ENCODE measurements around the gene SPACA7.
"Not testable (repeated sequence)": the region's sequence is repeated elsewhere in the genome, so short reads cannot be mapped to it uniquely, and the experiment has no call there.

SPACA7 gene

DNA sequence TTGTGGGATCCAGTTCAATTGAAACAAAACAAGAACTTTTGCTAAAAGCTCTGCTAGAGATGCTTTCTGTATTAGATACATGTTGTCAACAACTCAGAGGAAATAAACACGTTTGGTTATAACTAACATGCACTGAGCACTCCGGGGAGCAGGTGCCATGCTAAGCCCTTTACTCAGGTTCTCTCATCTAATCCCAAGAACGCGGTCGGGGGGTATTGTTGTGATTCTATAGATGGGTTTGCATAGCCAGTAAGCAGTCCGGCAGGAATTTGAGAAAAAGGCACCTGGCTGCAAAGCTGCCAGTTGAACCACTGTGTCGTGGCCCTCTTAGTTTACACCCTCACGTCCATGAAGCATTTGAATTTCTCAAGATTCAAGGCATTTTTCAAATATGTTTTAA is 24.3 kb upstream of the SPACA7 start:
- DNase-seq: no peak

DNA sequence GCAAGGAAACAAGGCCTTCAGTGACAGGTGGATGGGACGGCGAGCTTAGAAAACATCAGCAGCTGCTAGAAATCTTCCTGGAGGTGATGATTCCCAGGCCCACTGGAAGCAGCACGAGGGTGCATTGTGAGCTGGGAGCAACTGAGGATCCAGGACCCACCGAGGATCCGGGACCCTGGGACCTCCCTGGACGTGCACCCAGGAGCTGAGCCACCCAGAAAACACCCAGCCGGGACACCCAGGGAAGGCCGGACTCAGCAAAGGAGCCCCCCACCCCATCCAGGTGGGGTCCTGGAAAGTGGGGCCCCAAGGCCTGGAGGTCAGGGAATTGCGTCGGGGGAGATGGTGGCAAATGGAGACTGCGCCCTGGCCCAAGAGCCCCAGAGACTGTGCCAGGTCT is 22.3 kb upstream of the SPACA7 start:
- no peak for DNase-seq

DNA sequence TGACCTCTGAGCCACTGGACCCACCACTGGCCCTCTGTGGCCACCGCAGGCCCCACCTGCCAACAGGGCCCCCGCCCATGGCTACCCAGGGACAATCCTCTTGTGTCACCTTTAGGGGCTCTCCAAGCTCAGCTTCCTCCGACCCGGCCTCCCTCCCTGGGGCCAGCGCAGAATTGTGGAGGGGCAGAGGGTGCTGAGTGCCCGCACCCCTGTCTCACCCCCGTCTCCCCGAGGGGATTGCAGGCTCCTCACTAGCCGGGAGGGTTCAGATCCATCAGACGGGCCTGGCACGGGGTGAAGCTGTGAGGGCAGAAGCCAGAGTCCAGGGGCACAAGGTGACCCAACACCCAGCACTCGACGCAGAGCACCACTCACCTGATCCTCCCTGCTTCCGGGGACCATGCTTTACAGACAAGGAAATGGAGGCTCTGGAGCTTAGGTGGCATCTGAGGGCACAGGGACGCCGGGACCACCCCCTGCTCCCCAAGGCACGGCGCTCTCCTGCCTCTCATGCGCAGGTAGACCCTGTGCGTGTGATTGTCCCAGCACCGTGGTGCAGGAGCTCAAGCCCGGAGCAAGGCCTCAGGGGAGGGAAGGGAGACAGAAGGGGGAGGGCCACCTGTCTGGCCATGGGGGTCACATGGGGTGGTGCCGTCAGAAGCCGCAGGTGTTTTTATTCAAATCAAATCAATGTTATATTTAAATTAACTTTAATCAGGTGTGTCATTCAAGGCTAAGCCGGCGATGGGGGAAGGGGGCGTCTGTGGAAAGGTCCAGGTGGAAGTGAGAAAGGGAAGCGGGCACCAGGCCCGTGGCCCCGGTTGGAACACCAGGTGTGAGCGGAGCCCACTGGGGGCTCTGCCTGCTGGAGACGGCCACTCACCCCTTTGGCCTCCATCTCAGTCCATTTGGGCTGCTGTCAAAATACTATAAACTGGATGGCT is 21.6 kb upstream of the SPACA7 start:
- no peak for DNase-seq

DNA sequence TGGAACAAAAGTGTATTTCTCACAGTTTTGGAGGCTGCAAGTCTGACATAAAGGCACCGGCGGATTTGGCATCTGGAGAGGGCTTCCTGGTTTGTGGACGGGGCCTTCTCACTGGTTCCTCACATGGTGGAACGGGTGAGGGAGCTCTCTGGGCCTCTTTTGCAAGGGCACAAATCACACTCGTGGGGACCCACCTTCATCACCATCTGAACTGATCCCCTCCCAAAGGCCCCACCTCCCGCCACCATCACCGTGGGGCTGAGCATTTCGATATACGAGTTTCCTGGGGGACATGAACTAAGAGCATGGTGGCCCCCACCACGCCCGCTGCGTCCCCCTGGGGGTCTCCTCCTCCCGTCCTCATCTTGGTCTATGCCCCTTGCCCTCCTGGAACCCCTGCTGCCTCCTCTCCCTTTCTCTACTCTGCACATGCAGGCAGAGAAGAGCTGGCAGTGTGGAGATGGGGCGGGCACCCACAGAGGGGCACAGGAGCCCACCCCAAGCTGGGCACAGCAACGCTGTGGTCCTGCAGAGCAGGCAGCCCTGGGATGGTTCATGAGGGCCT is 20.8 kb upstream of the SPACA7 start:
- DNase-seq: no peak

DNA sequence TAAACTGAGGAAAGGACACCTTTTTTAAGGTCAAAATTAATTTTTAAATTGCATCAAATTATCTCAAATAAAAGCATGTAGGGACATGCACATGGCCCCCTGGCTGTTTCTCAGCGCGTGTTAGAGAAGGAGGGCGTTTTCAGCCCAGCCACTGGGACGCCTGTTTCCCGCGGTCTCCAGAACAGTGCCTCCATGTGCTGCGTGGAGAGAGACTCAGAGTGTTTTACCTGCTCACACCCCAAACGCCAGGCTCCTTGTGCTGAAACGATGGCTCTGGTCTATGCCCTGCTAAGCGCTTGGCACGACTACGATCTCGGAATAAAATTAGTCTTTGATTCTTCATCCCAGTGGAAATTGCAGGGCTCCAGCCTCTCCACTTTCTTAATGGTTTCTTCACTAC is 20.0 kb upstream of the SPACA7 start:
- no peak for DNase-seq

DNA sequence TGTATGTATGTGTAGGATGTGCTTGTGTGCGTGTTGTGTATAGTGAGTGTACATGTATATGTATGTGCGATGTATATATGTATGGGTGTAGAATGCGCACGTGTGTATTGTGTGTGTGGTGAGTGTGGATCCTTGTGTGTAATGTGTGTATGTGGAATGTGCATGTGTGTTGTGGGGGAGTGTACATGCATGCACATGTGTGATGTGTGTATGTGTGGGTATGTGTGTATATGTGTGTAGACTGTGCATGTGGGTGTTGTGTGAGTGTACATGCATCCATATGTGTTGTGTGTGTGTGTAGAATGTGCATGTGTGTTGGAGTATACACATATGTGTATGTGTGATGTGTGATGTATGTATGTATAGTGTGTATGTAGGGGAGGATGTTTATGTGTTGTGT is 18.0 kb upstream of the SPACA7 start:
- no peak for DNase-seq

DNA sequence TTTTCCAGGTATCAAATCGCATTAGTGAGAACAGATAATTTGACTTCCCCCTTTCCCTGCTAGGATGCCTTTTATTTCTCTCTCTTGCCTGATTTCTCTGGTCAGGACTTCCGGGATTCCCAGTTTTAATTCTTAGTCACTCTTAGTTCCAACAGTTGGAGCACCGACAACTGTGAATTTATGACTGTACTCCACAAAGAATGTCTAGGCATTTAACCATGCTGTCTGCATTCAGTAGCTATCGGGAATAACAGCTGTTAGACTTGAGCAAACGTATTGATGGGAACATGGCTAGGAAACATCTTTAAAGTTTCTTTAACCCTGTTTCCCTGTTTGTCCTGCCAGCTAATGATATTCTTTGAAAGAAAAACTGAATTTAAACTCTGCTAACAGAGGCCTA is 14.1 kb upstream of the SPACA7 start:
- DNase-seq: no peak

DNA sequence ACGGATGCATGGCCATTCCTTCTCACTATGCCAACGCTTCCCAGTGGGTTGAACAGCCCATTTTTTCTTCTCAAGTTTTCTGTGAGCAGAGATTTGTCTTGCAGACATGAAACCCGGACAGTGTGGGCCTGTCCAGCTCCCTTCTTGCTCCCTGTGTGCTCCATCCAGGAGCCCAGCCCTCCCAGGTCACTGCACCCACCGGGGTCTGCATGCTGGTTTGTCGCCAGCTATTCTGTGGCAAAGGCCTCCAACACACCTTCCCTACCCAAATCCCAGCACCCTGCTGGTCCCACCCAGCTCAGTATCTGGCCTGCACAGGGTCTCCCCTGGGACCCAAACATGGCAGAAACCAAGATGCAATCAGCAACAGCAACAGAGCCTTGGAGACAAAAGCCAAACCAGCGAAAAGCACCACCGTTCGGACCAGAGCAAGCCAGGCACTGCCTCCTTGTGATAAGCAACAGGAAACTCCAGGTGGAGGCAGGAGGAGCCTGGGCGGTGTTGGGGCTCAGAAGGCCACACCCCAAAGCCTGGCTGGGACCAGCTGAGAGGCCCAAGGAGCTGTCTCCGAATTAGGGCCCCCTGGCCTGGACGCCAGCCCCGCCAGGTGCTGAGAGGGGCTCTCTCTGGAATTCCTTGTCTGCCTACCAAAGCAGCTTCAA is 12.2 kb upstream of the SPACA7 start:
- no peak for DNase-seq

DNA sequence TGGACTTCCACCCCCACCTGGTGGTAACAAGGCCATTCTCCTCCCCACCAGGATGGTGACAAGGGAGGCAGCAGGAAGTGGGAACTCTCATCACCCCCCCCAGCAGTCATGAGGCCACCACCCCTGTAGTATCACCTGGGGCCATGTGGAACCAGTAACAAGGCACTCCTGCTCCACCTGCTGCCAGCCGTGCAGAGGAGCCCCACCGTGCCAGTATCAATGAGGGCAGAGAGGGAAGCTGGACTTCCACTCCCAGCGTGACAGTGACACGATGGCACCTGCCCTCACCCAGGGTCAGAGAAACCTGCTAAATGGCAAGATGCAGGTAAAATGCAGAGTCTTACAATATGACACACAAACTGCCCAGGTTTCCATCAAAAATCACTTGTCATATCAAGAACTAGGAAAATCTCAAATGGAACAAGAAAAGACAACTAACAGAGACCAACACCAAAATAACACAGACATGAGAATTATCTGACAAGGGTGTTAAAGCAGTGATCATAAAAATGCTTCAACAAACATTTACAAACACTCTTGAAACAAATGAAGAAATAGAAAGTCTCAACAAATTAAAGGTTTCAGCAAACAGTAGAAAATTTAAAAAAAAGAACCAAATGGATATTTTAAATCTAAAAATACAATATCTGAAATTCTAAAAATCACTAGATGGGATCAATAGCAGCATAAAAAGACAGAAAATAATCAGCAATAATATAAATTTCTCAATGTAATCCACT is 9.1 kb upstream of the SPACA7 start:
- no peak for DNase-seq

DNA sequence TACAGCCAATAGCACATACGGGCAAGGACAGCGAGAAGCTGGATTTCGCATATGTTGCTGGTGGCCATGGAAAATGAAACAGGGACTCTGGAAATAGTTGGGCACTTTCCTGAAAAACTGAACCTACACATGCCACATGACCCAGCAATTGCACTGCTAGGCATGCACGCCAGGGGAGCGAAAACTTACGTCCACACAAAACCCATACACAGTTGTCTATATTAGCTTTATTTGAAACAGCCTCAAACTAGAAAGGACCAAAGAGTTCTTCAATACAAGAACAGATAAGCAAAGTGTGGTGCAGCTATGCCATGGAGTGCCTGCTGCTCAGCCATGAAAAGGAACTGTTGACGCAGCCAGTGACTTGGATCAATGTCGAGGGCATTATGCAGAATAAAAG is 7.3 kb upstream of the SPACA7 start:
- DNase-seq: no peak

DNA sequence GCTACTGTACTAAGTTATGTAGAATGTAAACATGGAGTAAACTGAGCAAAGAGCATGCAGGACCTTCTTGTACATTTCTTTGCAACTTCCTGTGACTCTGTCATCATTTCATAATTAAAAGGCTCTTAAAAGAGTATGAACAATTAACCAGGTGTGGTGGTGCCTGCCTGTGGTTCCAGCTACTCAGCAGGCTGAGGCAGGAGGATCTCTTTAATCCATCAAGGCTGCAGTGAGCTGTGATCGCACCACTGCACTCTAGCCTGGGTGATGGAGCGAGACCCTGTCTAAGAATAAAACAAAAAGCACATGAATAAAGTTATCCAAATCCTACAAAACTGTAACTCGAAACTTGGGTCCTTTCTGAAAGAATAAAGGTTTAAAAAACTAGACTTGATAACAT is 5.8 kb upstream of the SPACA7 start:
- no peak for DNase-seq

DNA sequence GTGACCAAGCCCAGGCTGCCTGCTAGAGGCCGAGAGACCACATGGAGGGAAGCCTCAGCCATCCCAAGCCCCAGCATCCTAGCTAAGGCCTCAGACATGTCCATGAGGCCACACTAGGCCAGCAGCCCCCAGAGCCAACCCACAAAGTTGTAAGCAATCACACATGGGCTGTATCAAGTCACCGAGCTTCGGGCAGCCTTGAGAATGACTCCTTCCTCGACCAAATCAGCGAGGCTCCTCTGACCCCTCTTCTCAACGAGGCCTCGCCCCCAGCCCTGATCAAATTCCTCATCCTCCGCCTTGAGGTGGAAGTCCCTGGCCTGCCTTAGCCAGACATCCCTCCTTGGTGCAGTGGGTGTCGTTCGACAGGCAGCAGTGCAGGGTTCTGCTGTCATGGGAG is 1.9 kb upstream of the SPACA7 start:
- DNase-seq: no peak

DNA sequence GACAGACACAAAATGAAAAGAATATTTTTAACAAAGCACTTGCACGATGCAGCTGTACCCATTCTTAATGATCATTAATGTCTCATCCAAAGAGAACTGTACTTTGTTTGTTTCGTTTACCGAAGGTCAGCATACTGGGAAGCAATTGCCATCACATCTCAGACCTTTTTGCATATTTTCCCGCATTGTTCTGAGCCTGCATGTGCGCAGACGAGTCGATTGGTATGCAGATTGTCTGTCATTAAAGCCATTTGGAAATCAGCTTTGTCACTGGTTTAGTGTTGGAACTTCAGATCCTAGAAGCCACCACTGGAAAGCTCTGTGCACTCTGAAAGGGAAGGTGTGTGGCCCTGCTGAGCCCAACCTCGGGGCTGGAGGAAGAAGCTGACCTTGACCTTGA is 15.6 kb downstream of the SPACA7 start:
- DNase-seq: no peak

DNA sequence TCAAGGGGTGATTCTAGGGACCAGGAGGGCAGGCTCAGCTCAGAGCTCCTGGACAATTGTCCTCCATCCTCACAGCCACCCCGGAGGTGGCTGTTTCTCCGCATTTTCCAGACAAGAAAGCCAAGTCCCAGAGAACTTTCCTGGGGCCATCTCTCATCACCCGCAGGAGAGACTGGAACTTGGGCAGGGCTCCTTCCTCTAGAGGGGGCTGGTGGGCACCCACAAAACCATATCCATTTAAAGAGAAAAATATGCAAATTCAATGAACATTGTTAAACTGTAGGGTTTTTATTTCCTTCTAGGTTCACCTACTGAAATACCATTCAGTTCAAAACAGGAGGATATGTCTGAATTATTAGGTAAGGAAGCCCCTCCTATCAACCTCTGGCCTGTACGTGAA is 16.6 kb downstream of the SPACA7 start:
- DNase-seq: no peak

DNA sequence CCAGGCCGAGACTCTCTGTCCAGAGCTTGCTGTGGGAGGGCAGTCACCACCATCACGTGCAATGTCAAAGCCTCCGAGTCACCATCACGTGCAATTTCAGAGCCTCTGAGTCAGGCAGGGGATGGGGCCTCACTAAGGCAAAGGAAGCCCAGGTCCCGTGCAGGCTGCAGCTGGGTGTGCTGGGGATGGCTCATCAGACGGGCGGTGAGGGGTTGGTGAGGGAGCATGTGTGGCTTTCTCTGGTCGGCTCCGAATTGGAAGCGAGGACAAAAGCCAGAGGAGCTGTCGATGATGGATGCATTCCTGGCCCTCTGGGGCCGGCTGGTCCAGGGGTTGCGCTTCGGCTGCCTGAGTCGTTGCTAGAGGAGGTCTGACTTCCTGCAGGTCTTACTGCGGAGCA is 18.9 kb downstream of the SPACA7 start:
- DNase-seq: not testable (repeated sequence)

DNA sequence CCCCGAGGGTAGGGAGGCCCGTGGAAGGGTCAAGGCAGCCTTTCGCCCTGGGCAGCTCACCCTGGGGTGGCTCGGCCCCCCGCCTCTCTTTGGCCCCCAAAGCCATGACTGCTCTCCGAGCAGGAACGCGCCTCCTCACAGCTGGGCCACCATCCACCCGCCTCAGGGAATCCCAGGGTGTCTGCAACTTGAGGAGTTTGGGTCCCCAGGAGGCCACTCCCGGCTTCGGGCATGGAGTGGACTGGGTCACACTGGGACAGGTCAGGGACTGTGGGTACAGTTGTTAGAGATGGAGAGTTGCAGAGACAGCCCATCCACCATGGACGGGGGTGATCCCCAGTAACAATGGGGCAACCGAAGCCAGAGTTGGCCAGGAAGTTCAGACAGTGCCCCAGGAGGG is 19.8 kb downstream of the SPACA7 start:
- not testable (repeated sequence) for DNase-seq

DNA sequence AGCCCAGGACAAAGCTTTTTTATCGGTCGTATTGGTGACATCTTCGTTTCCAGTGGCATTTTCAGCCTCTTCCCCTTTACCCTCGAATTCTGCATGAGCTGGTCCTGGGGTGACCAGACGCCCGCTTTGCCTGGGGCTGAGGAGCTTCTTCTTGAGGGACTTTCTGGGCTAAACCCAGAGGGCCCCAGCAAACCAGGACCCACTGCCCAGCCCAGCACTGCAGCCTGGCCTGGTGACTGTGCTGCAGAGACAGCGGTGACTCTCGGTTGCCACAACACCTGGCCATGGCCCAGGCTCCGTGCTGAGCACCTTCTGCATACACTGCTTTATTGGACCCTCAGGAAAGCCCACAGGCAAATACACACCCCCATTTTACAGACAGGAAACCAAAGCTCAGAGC is 21.0 kb downstream of the SPACA7 start:
- DNase-seq: no peak

DNA sequence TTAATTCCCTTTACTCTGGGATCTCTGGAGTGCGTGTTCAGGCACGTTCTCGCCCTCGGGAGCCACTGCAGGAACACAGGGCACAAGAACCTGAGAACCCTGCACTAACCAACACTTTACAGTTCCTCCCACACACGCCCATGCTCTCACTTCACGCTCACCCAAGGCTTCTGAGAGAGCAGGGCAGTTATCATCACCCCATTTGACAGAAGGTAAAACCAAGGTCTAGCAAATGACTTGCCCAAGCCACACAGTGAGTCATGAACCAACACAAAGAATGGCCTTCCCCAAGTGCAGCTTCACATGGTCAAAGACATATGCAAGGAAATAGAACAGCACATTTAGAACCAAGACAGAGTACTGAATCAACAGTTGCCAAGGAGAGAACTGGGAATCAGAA is 22.2 kb downstream of the SPACA7 start:
- DNase-seq: not testable (repeated sequence)

DNA sequence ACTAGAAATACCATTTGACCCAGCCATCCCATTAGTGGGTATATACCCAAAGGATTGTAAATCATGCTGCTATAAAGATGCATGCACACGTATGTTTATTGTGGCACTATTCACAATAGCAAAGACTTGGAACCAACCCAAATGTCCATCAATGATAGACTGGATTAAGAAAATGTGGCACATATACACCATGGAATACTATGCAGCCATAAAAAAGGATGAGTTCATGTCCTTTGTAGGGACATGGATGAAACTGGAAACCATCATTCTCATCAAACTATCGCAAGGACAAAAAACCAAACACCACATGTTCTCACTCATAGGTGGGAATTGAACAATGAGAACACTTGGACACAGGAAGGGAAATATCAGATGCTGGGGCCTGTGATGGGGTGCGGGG is 33.7 kb downstream of the SPACA7 start:
- not testable (repeated sequence) for DNase-seq

DNA sequence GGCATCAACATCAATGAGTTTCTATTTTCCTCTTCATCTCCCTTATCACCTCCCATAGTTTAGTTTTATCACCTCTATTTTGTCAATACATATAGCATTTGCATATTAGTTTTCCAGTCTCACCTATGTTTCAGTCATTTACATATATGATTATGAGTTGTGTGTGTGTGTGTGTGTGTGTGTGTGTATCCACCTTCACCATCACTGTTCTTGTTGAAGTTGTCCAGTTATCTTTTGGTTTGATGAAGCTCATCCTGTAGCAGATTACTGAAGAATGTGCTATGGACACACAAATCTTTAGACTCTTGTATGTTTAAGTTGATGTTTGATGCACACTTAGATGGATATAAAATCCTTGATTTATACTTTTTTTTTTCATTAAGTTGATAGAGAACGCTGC is 40.5 kb downstream of the SPACA7 start:
- no peak for DNase-seq

DNA sequence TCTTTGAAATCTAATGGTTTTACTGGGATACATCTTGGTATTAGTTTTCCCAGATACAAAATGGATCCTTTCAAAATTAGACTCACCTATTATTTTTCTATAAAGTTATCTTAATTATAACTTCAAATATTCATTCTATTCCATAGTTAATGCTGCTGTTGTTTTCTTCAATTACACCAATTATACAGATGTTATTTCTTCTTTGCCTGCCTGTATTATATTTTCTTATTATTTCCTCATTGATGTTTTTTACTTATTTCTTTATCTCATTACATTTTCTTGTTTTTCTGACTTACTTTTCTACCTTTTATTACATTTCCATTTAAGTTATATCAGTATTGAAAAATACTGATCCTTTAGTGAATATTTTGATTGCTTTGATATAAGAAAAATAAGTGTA is 40.9 kb downstream of the SPACA7 start:
- no peak for DNase-seq

DNA sequence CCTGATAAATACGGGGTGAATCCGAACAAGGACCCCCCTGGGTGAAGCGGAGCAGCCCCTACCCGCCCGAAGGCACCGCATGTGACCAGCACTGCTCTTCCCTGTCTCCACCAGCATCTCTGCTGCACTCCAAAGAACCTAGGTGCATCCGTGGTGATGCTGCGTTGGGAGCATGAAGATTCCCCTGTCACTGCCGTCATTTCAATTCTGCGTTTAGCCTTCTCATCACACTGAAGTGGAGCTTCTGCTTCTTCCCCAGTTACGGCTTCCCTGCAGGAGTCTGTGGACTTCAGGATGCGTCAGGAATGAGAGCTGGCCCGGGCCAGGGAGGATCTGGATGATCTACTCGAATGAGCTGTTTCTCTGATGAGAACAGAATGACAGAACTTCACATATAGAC is 47.9 kb downstream of the SPACA7 start:
- DNase-seq: no peak

DNA sequence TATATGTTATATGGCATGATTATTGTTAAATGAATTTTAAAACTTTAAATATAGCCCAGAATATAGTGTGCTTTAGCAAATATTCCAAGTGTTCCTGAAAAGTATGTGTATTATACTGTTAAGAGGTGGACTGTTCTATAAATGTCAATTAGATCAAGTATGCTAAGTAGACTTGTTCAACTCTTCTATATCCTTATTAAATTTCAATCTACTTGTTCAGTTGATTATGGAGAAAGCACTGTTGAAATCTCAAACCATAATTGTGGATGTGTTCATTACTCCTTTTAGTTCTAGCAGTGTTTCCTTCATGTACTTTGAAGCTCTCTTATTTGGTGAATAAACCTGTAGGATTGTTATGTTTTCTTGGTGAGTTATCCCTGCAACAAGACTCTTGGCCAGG is 52.5 kb downstream of the SPACA7 start:
- DNase-seq: no peak

DNA sequence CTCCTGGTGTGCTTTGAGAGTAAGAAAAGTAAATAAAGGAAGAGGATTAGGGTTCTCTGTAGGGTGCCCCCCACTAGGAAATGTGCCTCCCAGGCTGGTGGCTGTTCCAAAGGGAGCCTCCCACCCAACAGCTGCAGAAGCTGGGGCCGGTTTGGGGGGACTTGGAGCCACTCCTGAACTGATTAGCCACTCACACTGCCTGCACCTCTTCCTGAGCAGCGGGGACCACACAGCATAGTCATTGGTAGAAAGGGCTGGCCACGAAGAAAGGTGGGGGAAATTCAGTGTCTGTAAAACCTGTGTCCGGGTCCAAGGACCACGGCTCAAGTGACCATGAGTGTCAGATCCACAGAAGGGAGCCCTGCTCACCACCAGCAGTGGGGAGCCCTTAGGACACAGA is 55.6 kb downstream of the SPACA7 start:
- DNase-seq: no peak
